GM18505 (cell line): ENCODE results near the gene EFCAB6.

Experiments
- ATAC-seq: cut with Tn5 transposase; IDR thresholded peaks from one replicate; pipeline ENCODE4 v1.9.1; 2021; ENCODE audit not compliant: unreplicated experiment
- POLR2A ChIP-seq: IDR thresholded peaks from 4 replicates; pipeline ENCODE4 v1.6.1; 2011; ENCODE audit warnings: borderline replicate concordance; ENCODE audit not compliant: insufficient read depth, insufficient read length; ENCODE audit errors: extremely low read depth

Gene EFCAB6

DNA sequence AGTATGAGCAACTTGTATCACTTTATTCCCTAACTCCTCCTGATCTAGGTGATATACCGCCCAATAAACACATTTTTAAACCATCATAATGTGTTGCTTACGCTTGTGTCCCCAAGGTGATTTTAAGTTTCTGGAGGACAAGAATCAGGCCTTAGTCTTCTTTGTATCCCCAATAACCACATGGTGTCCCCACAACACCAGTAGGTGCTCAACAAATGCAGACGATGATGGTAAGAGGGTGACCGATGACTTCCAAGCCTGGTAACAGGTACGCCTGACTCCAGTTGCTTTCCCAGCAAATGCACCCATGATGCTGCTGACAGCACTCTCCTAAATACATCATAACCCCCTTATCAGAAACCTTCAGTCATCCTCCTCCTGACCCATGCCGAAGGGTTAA lies 64.2 kb downstream of the EFCAB6 start:
- no peak for ATAC-seq
- TF ChIP-seq POLR2A, result no peak

GRCh38 chr22:43747058-43747457 lies 65.0 kb downstream of the EFCAB6 start:
- no peak for TF ChIP-seq POLR2A
- no peak for ATAC-seq

- ATAC-seq, result no peak
- TF ChIP-seq POLR2A, result no peak
Observed at GRCh38 chr22:43745783-43746356, 66.2 kb downstream of the EFCAB6 start.

DNA sequence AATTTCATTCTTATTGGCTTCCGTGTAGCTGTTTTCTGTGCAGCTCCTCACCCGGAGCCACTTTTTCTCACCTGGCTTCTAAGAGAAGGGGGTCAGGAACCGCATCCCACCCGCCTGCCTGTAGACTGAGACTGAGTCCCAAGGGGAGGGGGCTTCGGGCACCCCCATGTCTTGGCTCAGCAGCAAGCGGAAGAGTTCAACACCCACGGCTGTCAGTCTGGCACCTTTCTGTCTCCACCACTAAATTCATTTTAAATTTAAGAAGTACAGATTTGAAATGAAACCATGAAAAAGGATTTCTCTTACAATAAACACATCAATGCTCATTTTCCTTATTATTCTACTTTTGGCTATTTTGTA lies 66.7 kb downstream of the EFCAB6 start:
- no peak for ATAC-seq
- no peak for TF ChIP-seq POLR2A

DNA sequence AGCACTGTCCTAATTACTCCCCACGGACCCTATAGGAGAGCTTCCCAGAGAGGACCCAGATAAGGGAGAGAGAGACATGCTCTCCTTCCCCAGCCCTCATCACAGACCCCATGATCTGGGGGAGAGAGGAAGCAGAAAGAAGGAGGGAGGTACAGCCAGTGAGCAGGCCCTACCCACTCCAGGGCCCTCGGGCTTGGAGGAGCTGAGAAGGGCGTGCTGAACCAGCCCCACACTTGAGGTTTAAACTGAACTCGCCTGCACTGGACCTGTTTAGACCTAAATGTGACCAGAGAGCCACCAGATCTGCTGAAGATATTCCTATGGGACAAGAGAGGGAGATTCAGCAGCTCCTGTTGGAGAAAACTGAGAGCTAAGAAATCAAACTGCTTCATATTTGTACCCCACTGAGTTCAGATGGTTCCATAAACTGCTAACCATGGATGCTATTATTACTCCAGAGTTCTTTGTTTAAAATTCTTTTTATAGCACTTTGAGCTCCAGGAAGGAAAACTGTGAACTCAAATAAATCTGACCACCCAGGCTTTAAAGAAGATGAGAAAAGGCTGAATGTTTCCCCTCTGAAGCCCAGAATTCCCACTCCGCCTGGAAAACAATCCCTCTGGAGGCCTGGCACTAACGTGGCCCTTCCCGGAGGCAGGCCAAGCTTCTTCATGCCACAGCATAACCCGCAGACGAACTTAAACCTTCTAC lies 67.2 kb downstream of the EFCAB6 start:
- no peak for TF ChIP-seq POLR2A
- ATAC-seq, result no peak

DNA sequence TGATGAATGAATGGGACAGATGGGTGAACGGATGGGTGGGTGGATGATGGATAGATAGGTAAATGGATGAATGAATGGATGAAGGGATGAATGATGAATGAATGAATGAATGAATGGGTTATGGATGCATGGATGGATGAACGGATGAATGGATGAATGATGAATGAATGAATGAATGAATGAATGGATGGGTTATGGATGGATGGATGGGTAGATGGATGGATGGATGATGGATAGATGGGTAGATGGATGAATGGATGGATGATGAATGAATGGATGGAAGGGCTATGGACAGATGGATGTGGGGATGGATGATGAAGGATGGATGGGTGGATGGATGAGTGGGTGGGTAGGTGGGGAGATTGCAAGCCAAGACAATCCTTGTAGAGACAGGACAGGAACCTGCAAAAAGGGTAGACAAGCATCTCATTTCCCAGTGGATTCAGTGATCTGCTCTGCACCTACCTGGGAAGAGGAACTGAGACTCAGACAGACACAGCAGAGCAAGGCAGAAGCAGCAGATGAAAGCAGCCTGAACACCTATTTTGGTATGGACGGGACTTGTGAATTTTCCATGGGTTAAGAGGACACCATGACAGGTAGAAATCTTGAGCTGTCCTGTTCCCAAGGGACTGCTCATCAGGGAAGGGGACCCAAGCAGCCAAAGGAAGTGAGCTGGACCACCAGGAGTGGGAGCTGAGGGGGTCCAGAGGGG lies 68.0 kb downstream of the EFCAB6 start:
- TF ChIP-seq POLR2A, result no peak
- ATAC-seq, result no peak

DNA sequence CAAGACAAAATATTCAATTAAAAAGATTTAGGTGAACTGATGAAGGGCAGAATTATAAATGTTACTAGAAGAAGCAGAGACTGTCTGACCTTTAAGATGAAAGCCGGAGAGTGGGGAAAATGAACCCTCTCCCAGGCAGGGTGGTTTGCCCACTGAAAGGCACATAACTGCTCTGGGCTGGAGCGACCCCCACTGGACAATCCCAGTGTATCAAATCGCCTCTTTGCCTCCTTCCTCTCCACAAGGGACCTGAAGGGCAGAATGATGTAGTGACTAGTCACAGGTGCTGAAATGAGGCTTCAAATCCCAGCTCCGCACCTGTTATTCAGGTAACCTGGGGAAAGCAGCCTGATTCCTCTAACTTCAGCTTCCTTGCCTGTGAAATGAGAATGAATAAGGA lies 69.0 kb downstream of the EFCAB6 start:
- no peak for ATAC-seq
- TF ChIP-seq POLR2A, result no peak

DNA sequence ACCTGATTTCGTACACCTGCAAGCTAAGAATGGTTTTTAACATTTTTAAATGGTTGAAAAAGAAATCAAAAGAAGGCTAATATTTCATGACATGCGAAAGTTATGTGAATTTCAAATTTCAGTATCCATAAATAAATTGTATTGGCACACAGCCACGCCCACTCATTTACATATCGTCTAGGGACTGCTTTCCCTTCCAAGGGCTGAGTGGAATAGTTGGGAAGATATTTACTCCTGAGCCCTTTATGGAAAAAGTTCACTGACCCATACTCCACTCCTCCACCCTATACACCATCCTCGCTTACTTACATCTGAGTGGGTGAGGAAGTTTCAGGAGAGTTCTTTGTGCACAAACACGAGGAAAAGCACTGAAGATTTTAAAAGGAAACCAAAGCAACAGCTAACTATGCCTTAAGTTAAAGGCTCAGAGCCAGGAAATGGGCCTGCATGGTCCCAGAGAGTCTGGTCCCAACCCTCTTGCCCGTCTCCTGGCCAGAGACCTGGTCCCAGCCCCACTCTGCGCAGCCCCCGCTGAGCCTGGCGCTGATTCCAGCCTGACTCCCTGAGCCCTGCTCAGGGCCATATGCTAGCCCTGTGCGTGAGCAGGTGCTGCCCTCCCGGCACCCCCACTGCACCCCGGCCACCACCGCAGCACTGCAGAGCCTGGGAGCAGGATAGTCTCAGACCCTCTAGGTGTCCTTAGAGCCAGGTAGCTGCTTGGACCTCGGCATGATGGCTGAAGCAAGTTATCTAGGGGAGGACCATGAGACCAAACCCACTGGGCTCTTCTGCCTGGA lies 69.8 kb downstream of the EFCAB6 start:
- TF ChIP-seq POLR2A, result no peak
- ATAC-seq, result no peak

GRCh38 chr22:43740587-43741270 lies 71.4 kb downstream of the EFCAB6 start:
- no peak for ATAC-seq
- TF ChIP-seq POLR2A, result no peak

- no peak for ATAC-seq
- no peak for TF ChIP-seq POLR2A
Observed at GRCh38 chr22:43739851-43740379, 72.2 kb downstream of the EFCAB6 start.

DNA sequence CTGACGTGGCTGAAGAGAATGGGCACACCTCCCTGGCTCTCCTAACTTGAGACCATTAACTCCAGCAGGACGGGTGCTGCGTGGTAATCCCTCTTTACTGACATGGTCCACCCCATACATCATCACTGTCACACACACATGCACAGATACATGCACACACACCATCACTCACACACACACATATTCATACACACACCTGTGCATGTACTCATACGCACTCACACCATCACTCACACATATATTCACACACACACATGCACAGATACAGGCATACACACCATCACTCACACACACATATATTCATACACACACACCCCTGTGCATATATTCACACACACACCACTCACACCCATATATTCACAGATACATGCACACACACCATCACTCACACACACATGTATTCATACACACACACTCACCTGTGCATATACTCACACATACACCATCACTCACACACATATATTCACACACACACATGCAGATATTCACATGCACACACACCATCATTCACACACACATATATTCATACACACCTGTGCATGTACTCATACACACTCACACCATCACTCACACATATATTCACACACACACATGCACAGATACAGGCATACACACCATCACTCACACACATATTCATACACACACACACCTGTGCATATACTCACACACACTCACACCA lies 74.8 kb downstream of the EFCAB6 start:
- no peak for TF ChIP-seq POLR2A
- no peak for ATAC-seq

GRCh38 chr22:43736651-43737050 lies 75.5 kb downstream of the EFCAB6 start:
- no peak for TF ChIP-seq POLR2A

GRCh38 chr22:43734370-43735150 lies 77.5 kb downstream of the EFCAB6 start:
- ATAC-seq, result no peak
- no peak for TF ChIP-seq POLR2A

More at GRCh38 chr22:43736651-43737050, 75.5 kb downstream of the EFCAB6 start:
- ATAC-seq, result no peak
